BJ (cell line): Measurements from ENCODE around the gene OTOP2. TPM values are rescaled to one million over a fixed set of nuclear protein-coding genes. Genes with fewer than 3 reads are reported as not detected.

Source experiments
- CTCF ChIA-PET: fragments of 350-600 bp; formaldehyde crosslinking; extraction: SDS; loops from one replicate; lab custom pipeline; 2021; ENCODE audit warnings: antibody characterized with exemption, inconsistent platforms; lab: Yijun Ruan, JAX
- POLR2A ChIA-PET: fragments of 300-600 bp; sonication (Branson Sonifier 250); formaldehyde crosslinking; extraction: SDS; loops from one replicate; lab custom pipeline; 2021; ENCODE audit warnings: antibody characterized with exemption; lab: Charles Lee
- DNase-seq: peaks from one replicate; pipeline ENCODE4 v3.0.0-alpha.2; 2011; ENCODE audit warnings: low read depth
- H3K27me3 ChIP-seq: 2 replicates; pipeline ENCODE4 v1.6.0; 2011; ENCODE audit warnings: low read length; ENCODE audit not compliant: control insufficient read depth, insufficient read depth
- H3K36me3 ChIP-seq: 2 replicates; pipeline ENCODE4 v1.5.1; 2011; ENCODE audit warnings: low read length; ENCODE audit not compliant: control insufficient read depth, insufficient read depth
- H3K4me3 ChIP-seq: 2 replicates; pipeline ENCODE4 v1.5.1; 2011; ENCODE audit warnings: low read depth, mild to moderate bottlenecking, control low read depth, low read length
- polyA plus RNA-seq: library from polyadenylated mRNA; depleted of rRNA; stranded (reverse); fragments of >200 nt; gene quantifications from 2 replicates; pipeline ENCODE4 v1.2.3, GENCODE V29; 2011
- TF ChIP-seq, protein P1 (sequence below): IDR thresholded peaks from 2 replicates; pipeline ENCODE4 v1.5.1; 2011; ENCODE audit warnings: low read depth, mild to moderate bottlenecking, control low read depth, inconsistent platforms, low read length, moderate library complexity; ENCODE audit not compliant: insufficient read depth

Gene OTOP2
- polyA plus RNA-seq, 1 experiment, result not detected

DNA sequence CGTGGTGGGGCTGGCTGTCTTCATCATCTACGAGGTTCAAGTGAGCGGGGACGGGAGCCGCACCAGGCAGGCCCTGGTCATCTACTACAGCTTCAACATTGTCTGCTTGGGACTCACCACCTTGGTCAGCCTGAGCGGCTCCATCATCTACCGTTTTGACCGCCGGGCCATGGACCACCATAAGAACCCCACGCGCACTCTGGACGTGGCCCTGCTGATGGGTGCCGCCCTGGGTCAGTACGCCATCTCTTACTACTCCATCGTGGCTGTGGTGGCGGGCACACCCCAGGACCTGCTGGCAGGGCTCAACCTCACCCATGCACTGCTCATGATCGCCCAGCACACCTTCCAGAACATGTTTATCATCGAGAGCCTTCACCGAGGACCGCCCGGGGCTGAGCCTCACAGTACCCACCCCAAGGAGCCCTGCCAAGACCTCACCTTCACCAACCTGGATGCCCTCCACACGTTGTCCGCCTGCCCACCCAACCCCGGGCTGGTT, 6.5 kb downstream of the OTOP2 start:
- peaks cover 34% of the 10 kb centered on the region for H3K27me3 ChIP-seq

DNA sequence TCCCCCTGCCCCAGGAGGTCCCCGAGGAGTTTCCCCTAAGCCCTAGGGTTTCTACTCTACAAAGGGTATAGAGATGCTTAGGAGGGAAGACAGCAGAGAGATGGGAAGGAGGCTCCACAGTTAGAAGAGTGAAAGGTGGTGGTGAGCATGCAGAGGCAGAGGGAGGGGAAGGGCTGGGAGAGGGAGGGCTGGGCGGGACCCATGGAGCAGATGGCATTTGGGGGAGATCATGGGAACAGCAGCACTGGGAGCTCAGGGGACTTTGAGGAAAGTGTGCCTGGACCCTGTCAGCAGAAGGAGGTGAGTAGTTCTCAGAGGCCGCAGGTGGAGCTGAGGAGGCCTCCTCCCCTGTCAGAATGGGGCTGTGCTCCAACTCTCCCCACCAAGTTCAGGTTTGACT, 11.0 kb downstream of the OTOP2 start:
- no peak overlapping the region for H3K4me3 ChIP-seq
- peaks cover 49% of the 10 kb centered on the region for H3K27me3 ChIP-seq
- POLR2A ChIA-PET, result no interaction called here
- no peak for DNase-seq
- no peaks in the 10 kb centered on the region for H3K36me3 ChIP-seq
- TF ChIP-seq, protein P1, sequence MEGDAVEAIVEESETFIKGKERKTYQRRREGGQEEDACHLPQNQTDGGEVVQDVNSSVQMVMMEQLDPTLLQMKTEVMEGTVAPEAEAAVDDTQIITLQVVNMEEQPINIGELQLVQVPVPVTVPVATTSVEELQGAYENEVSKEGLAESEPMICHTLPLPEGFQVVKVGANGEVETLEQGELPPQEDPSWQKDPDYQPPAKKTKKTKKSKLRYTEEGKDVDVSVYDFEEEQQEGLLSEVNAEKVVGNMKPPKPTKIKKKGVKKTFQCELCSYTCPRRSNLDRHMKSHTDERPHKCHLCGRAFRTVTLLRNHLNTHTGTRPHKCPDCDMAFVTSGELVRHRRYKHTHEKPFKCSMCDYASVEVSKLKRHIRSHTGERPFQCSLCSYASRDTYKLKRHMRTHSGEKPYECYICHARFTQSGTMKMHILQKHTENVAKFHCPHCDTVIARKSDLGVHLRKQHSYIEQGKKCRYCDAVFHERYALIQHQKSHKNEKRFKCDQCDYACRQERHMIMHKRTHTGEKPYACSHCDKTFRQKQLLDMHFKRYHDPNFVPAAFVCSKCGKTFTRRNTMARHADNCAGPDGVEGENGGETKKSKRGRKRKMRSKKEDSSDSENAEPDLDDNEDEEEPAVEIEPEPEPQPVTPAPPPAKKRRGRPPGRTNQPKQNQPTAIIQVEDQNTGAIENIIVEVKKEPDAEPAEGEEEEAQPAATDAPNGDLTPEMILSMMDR, result no peak
- CTCF ChIA-PET, result interaction anchor here (2.9 to 3.9 kb wide), 2 partner anchors 11 to 22 kb away, joined by 12 to 21 read pairs; partner anchors contain the start of gene OTOP2

More for the DNA sequence above, 6.5 kb downstream of the OTOP2 start:
- DNase-seq, result no peak
- TF ChIP-seq, protein P1, result no peak
- Histone ChIP-seq H3K4me3 (no peak overlapping the region), H3K36me3 (no peaks in the 10 kb centered on the region)
- POLR2A ChIA-PET, result no interaction called here
- CTCF ChIA-PET, result no interaction called here

DNA sequence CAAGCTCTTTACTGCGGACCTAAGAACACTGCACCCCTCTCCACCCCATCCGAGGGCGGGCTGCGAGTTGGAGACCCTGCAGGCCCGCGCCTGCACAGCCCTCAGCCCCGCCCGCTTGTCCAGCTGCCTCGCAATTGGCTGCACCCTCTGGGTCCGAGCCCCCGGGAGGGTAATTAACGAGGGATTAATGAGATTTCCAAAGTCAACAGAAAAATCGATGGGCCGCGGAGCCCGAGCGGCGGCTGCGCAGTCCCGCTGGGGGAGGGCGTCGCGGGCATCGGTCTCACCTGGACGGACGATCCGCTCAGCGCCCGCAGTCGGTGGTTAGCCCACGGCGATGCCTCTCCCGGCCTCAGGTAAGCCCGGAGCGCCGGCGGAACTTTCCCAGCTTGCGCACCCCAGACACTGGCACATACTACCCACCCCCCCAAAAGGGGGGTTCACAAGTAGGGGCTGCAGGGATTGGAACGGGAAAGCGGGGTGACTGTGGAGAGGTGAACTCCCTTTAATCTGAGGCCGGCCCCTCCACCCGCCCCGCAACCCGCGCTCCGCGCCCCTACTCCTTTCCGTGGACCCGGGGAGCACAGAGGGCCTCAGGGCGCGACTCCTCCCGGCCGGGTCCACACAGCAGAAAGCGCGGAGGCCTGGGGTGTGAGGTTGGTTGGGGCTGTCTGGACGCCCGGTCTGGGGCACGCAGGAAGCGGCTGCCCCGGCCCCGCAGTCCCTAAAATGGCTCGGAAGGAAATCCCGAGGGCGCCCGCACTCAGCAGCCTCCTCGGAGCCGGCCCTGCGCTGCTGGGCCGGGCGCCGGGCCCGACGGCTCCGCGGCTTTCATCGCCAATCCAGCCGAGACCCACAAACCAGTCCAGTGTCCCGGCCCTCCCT, 11.8 kb downstream of the OTOP2 start, which contains the start of gene OTOP3:
OTOP3 (plus strand) TSS at position 314 of the 885 bp plus-strand sequence; CDS start at position 338, 24 bp downstream.
- DNase-seq, result no peak
- H3K4me3 ChIP-seq, result no peak within 1 kb of the TSS
- ChIA-PET POLR2A (no interaction called here), CTCF (interaction anchor here (2.9 to 3.9 kb wide), 2 partner anchors 11 to 22 kb away, joined by 12 to 21 read pairs; partner anchors contain the start of gene OTOP2)
- TF ChIP-seq, protein P1, result no peak
- peaks cover 49% of the 10 kb centered on the region for H3K27me3 ChIP-seq
- H3K36me3 ChIP-seq, result no peaks in the 10 kb centered on the region

GRCh38 chr17:74936470-74936799, 12.4 kb downstream of the OTOP2 start:
- ChIA-PET POLR2A (no interaction called here), CTCF (interaction anchor here (1.2 kb wide), 1 partner anchor 20 kb away, joined by 3 read pairs; no protein-coding TSS in a partner anchor)
- no peak for DNase-seq
- TF ChIP-seq, protein P1, result no peak
- peaks cover 50% of the 10 kb centered on the region for H3K27me3 ChIP-seq
- H3K36me3 ChIP-seq, result no peaks in the 10 kb centered on the region
- no peak overlapping the region for H3K4me3 ChIP-seq
